ENCODE measurements around the gene RNF182.

DNA sequence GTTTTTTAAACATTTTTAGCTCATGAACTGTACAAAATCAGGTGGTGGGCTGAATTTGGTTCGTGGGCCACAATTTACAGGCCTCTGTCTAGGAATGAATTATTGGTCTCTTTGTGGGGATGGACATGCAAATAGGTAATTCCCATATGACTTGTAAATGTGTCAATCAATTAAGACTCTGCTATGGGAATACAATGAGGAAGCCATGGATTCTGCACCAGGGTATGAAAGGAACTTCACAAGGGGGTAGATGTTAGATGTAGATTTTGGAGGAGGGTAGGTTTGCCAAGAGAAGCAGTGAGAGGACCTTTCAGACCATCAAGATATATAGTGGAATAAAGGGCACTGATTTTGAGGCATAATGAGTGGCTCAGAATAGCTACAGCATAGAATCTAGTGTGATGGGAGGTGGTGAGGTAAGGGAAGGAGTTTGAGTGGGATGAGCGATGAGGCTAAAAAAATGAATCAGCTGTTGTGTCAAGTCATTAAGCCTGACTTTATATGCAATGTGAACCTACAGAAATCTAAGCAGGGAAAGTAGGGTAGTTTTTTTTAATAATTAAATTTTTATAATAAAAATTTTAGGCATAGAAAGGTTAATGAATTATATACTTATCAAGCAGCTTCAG is 32.6 kb upstream of the RNF182 start:
- TF ChIP-seq POLR2AphosphoS5 (IDR thresholded peaks at IDR 0.05) (no peak), CTCF (IDR thresholded peaks at IDR 0.05 in 8 of 11, conservative IDR thresholded peaks at IDR 0.05 in 3 of 11) (no peak), POLR2A (IDR thresholded peaks at IDR 0.05) (no peak)
